B cell (primary cell): ENCODE data around the gene GTF2A1L. TPM values are rescaled to one million over a fixed set of nuclear protein-coding genes. Genes with fewer than 3 reads are reported as not detected.

Source experiments
- ATAC-seq: fragments of 200-7000 bp; cut with Tn5 transposase; one replicate; pipeline ENCODE4 v1.10.0; 2021; ENCODE audit warnings: low read depth, mild to moderate bottlenecking, moderate number of reproducible peaks, moderate library complexity
- CTCF ChIA-PET: fragments of 350-600 bp; sonication (Branson Sonifier 250); formaldehyde crosslinking; loops from one replicate; lab custom pipeline; 2021; ENCODE audit warnings: antibody characterized with exemption, inconsistent platforms; lab: Charles Lee
- POLR2A ChIA-PET: fragments of 350-600 bp; sonication (Branson Sonifier 250); formaldehyde crosslinking; loops from one replicate; lab custom pipeline; 2021; ENCODE audit warnings: antibody characterized with exemption; lab: Charles Lee
- DNase-seq: peaks from one replicate; pipeline ENCODE4 v3.0.0; 2013
- H2AFZ ChIP-seq: 2 replicates; pipeline ENCODE4 v1.6.1; 2012; ENCODE audit warnings: mild to moderate bottlenecking, low read depth, low read length; ENCODE audit not compliant: insufficient read depth, poor library complexity, severe bottlenecking
- H3K27ac ChIP-seq, 2 donors: 1 replicate in 1 of 2; 2 replicates in 1 of 2; pipeline ENCODE4 v1.5.1; 2012 to 2013; ENCODE audit warnings: low read length in 2 of 2, mild to moderate bottlenecking in 2 of 2, moderate library complexity in 1 of 2
- H3K27me3 ChIP-seq, 4 experiments: fragments of 200-600 bp in 1 of 4; sonication (generic) in 1 of 4; replicated peaks in 1 of 4; 1 replicate in 2 of 4; 2 replicates in 2 of 4; pipeline versions ENCODE4 v1.6.1 to v1.7.0; 2013 to 2016; ENCODE audit warnings: low read length in 3 of 4, mild to moderate bottlenecking in 2 of 4, mixed read lengths in 1 of 4, moderate library complexity in 1 of 4; ENCODE audit not compliant: insufficient read depth in 4 of 4, control insufficient read depth in 3 of 4; ENCODE audit errors: control extremely low read depth in 1 of 4
- H3K36me3 ChIP-seq, 2 experiments: replicated peaks in 1 of 2; 1 replicate in 1 of 2; 2 replicates in 1 of 2; pipeline versions ENCODE4 v1.6.1 to v1.7.1; 2013; ENCODE audit warnings: low read length in 1 of 2; ENCODE audit not compliant: insufficient read depth in 2 of 2, control insufficient read depth in 1 of 2; ENCODE audit errors: control extremely low read depth in 1 of 2, extremely low read depth in 1 of 2
- H3K4me1 ChIP-seq, 2 donors: fragments of 200-600 bp in 1 of 2; sonication (generic) in 1 of 2; 1 replicate in 1 of 2; 2 replicates in 1 of 2; pipeline versions ENCODE4 v1.5.1 to v1.6.1; 2013 to 2017; ENCODE audit warnings: low read length in 2 of 2; ENCODE audit not compliant: control insufficient read depth in 2 of 2, insufficient read depth in 2 of 2
- H3K4me2 ChIP-seq: replicated peaks from 2 replicates; pipeline ENCODE3; 2012; ENCODE audit warnings: mild to moderate bottlenecking, low read depth, low read length; ENCODE audit not compliant: poor library complexity, severe bottlenecking
- H3K4me3 ChIP-seq, 5 experiments: fragments of 200-600 bp in 1 of 5; sonication (generic) in 1 of 5; 1 replicate in 3 of 5; 2 replicates in 2 of 5; pipeline versions ENCODE4 v1.5.1 to v1.7.0; 2011 to 2016; ENCODE audit warnings: low read length in 4 of 5, mild to moderate bottlenecking in 4 of 5, low read depth in 2 of 5, control low read depth in 1 of 5, moderate library complexity in 1 of 5; ENCODE audit not compliant: insufficient read depth in 1 of 5; ENCODE audit errors: control extremely low read depth in 1 of 5, extremely low read depth in 1 of 5
- H3K79me2 ChIP-seq: fragments of 200-600 bp; sonication (generic); one replicate; pipeline ENCODE4 v1.6.0; 2016; ENCODE audit warnings: low read length; ENCODE audit not compliant: control insufficient read depth, insufficient read depth
- H3K9ac ChIP-seq: fragments of 200-600 bp; sonication (generic); 2 replicates; pipeline ENCODE4 v1.6.1; 2017; ENCODE audit warnings: mild to moderate bottlenecking, low read length, moderate library complexity
- H3K9me3 ChIP-seq, 3 donors: one replicate each; pipeline versions ENCODE4 v1.6.1 to v1.7.1; 2013; ENCODE audit warnings: low read length in 2 of 3; ENCODE audit not compliant: control insufficient read depth in 2 of 3, insufficient read depth in 1 of 3; ENCODE audit errors: control extremely low read depth in 1 of 3
- H4K20me1 ChIP-seq: 2 replicates; pipeline ENCODE4 v1.6.0; 2012; ENCODE audit warnings: mild to moderate bottlenecking, low read length; ENCODE audit not compliant: insufficient read depth, control insufficient read depth, poor library complexity, severe bottlenecking
- H3K27ac Mint-ChIP-seq: one replicate; pipeline ENCODE4 v1.8.0; 2021; ENCODE audit warnings: mixed read lengths
- H3K27me3 Mint-ChIP-seq: one replicate; pipeline ENCODE4 v1.8.0; 2021; ENCODE audit warnings: mixed read lengths
- H3K4me1 Mint-ChIP-seq: one replicate; pipeline ENCODE4 v1.8.0; 2021; ENCODE audit warnings: mixed read lengths
- H3K4me3 Mint-ChIP-seq: one replicate; pipeline ENCODE4 v1.8.0; 2021; ENCODE audit warnings: mixed read lengths
- H3K9me3 Mint-ChIP-seq: one replicate; pipeline ENCODE4 v1.8.0; 2022; ENCODE audit warnings: mixed read lengths; ENCODE audit not compliant: insufficient read depth
- CTCF ChIP-seq: fragments of 200-600 bp; IDR thresholded peaks from one replicate; pipeline ENCODE4 v1.8.0; 2022; ENCODE audit warnings: antibody characterized with exemption, mild to moderate bottlenecking
- EZH2 ChIP-seq: IDR thresholded peaks from 2 replicates; pipeline ENCODE4 v1.6.1; 2012; ENCODE audit warnings: borderline replicate concordance, low read depth, mild to moderate bottlenecking, moderate library complexity, low read length; ENCODE audit not compliant: insufficient read depth, poor library complexity, severe bottlenecking
- WGBS: methylation state at CpG from one replicate; pipeline ENCODE4 v1.1.5; 2013; ENCODE audit warnings: missing lambda C conversion rate; ENCODE audit not compliant: insufficient coverage; 5-methylcytosine and 5-hydroxymethylcytosine counted together
- intact Hi-C: fragments of 100-400 bp; cut with micrococcal nuclease; formaldehyde crosslinking; loops from one replicate; pipeline ENCODE4 v1.10.0; 2022
- polyA plus RNA-seq: library from polyadenylated mRNA; depleted of rRNA; stranded (reverse); fragments of >200 nt; gene quantifications from 2 replicates; pipeline ENCODE4 v1.2.3, GENCODE V29; 2012
- total RNA-seq, 2 donors: library from RNA; stranded (reverse); fragments of 120-200 nt in 1 of 2; gene quantifications; 1 replicate in 1 of 2; 2 replicates in 1 of 2; pipeline versions ENCODE4 v1.2.3 to v1.2.4, GENCODE V29; 2013 to 2022

GTF2A1L gene
- total and polyA plus RNA-seq, 2 donors (not counting 1 experiment from before 2014, with no cell fraction given): not detected

- Histone ChIP-seq H3K79me2 (no peaks in the 10 kb centered on the region), H3K9me3 (no peaks in the 10 kb centered on the region), H2AFZ (no peak overlapping the region), H3K4me3 (no peak overlapping the region), H3K27me3 (peaks cover 0 to 6% (median 3%) of the 10 kb centered on the region in 4 experiments), H3K4me1 (no peaks in the 10 kb centered on the region), H4K20me1 (no peaks in the 10 kb centered on the region), H3K9ac (no peak overlapping the region), H3K4me2 (no peak overlapping the region), H3K36me3 (no peaks in the 10 kb centered on the region), H3K27ac (no peak overlapping the region)
- Mint-ChIP-seq H3K4me3 (no peak overlapping the region), H3K9me3 (no peaks in the 10 kb centered on the region), H3K4me1 (no peaks in the 10 kb centered on the region), H3K27ac (no peak overlapping the region), H3K27me3 (peaks cover 15% of the 10 kb centered on the region)
- no peak for DNase-seq
- no peak for ATAC-seq
- CTCF ChIA-PET: no interaction called here
- TF ChIP-seq EZH2 (no peak), CTCF (no peak)
- POLR2A ChIA-PET: no interaction called here
- WGBS: no CpG with 5 or more reads among the region's 1 CpG
- intact Hi-C loops: no loop called here
Measured at GRCh38 chr2:48685126-48685525, 67.5 kb downstream of the GTF2A1L start.

- Histone ChIP-seq H3K4me1 (no peaks in the 10 kb centered on the region), H3K9me3 (no peaks in the 10 kb centered on the region), H3K27me3 (peaks cover 0 to 2% (median 0%) of the 10 kb centered on the region in 4 experiments), H2AFZ (no peak overlapping the region), H3K27ac (no peak overlapping the region), H3K4me2 (no peak overlapping the region), H3K9ac (no peak overlapping the region), H3K79me2 (no peaks in the 10 kb centered on the region), H4K20me1 (no peaks in the 10 kb centered on the region), H3K4me3 (no peak overlapping the region), H3K36me3 (no peaks in the 10 kb centered on the region)
- Mint-ChIP-seq H3K4me1 (no peaks in the 10 kb centered on the region), H3K4me3 (no peak overlapping the region), H3K9me3 (no peaks in the 10 kb centered on the region), H3K27me3 (peaks cover 7% of the 10 kb centered on the region), H3K27ac (no peak overlapping the region)
- no peak for ATAC-seq
- DNase-seq: no peak
- TF ChIP-seq CTCF: no peak
- no peak for TF ChIP-seq EZH2
- 70% methylated on average over 1 of the region's 3 CpGs for WGBS
- POLR2A ChIA-PET: no interaction called here
- intact Hi-C loops: no loop called here
- CTCF ChIA-PET: no interaction called here
Measured at GRCh38 chr2:48691935-48692691, 74.5 kb downstream of the GTF2A1L start.
